Inflammatory macrophage treated with lipopolysaccharide for 1 hour (primary cell): ENCODE results near the gene SF3B5.
"Not testable (repeated sequence)": the region's sequence is repeated elsewhere in the genome, so short reads cannot be mapped to it uniquely, and the experiment has no call there.

Experiments used
- DNase-seq, 2 donors: peaks; one replicate each; pipeline ENCODE4 v3.0.0-alpha.2; 2020 to 2022

The SF3B5 gene

GRCh38 chr6:144062786-144063185 is 32.6 kb downstream of the SF3B5 start:
- no peak for DNase-seq

- DNase-seq = no peak
These were observed 36.2 kb downstream of the SF3B5 start for GRCh38 chr6:144059139-144059538.

GRCh38 chr6:144055121-144055931 is 40.0 kb downstream of the SF3B5 start:
- DNase-seq = peak; percentile 38 to 41

- no peak for DNase-seq
These were observed 41.8 kb downstream of the SF3B5 start for GRCh38 chr6:144053601-144054000.

DNA sequence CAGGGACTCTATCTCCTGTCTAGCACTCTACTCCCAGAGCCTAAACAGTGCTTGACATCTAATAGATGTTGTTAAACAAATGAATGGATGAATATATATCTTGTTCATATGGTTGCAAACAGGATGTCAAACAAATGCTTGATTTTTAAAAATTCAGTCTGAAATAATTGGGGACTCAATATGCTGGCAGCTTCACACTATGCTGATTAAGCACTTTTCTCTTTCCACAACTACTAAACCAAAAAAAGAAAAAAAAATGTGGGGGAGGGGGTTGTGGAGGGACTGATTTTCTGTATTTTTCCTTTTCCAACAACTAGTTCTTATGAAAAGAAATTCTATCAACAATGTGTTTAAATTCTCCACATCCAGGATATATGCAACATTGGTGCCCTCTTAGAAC is 42.9 kb downstream of the SF3B5 start:
- DNase-seq = no peak

- DNase-seq = peak; percentile 69 to 82
These were observed 46.0 kb downstream of the SF3B5 start for GRCh38 chr6:144049386-144049785.

DNA sequence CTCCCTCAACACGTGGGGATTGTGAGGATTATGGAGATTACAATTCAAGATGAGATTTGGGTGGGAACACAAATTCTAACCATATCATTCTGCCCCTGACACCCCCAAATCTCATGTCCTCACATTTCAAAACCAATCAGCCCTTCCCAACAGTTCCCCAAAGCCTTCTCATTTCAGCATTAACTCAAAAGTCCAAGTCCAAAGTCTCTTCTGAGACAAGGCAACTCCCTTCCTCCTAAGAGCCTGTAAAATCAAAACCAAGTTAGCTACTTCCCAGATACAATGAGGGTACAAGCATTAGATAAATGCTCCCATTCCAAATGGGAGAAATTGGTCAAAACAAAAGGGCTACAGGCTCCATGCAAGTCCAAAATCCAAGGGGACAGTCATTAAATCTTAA is 47.7 kb downstream of the SF3B5 start:
- no peak for DNase-seq

GRCh38 chr6:144046672-144047071 is 48.7 kb downstream of the SF3B5 start:
- not testable (repeated sequence) for DNase-seq

DNA sequence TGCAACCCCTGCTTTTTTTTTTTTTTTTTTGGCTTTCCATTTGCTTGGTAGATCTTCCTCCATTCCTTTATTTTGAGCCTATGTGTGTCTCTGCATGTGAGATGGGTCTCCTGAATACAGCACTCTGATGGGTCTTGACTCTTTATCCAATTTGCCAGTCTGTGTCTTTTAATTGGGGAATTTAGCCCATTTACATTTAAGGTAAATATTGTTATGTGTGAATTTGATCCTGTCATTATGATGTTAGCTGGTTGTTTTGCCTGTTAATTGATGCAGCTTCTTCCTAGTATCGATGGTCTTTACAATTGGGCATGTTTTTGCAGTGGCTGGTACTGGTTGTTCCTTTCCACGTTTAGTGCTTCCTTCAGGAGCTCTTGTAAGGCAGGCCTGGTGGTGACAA is 50.4 kb downstream of the SF3B5 start:
- DNase-seq = not testable (repeated sequence)
